Muscle of leg (tissue), 11 donors: Measurements from ENCODE around the gene SEZ6L. TPM values are rescaled to one million over a fixed set of nuclear protein-coding genes. Genes with fewer than 3 reads are reported as not detected.
A peak's percentile ranks its signal among the peaks of the same experiment; 100 is the strongest.

Experiments
- DNase-seq: peaks from one replicate; pipeline ENCODE4 v3.0.0; 2013
- H3K27ac ChIP-seq: one replicate; pipeline ENCODE4 v1.5.1; 2013; ENCODE audit warnings: mild to moderate bottlenecking, low read length, control low read depth
- H3K27me3 ChIP-seq: one replicate; pipeline ENCODE4 v1.6.1; 2013; ENCODE audit warnings: low read length; ENCODE audit not compliant: control insufficient read depth, insufficient read depth
- H3K36me3 ChIP-seq: one replicate; pipeline ENCODE4 v1.6.1; 2013; ENCODE audit warnings: low read length; ENCODE audit not compliant: control insufficient read depth, insufficient read depth
- H3K4me1 ChIP-seq: one replicate; pipeline ENCODE4 v1.6.1; 2013; ENCODE audit warnings: low read length; ENCODE audit not compliant: control insufficient read depth, insufficient read depth
- H3K4me3 ChIP-seq: one replicate; pipeline ENCODE4 v1.5.1; 2013; ENCODE audit warnings: low read length, control low read depth
- H3K9me3 ChIP-seq: replicated peaks from 2 replicates; pipeline ENCODE4 v1.6.1; 2013; ENCODE audit warnings: low read depth, low read length; ENCODE audit not compliant: control insufficient read depth
- WGBS: methylation state at CpG from one replicate; pipeline ENCODE4 v1.1.5; 2013; ENCODE audit warnings: missing lambda C conversion rate; ENCODE audit not compliant: insufficient coverage; 5-methylcytosine and 5-hydroxymethylcytosine counted together
- polyA plus RNA-seq, 8 donors: library from polyadenylated mRNA; unstranded; fragments of 120-200 nt; gene quantifications; one replicate each; pipeline versions ENCODE4 v1.2.1 to v1.2.3, GENCODE V29; 2013; ENCODE audit warnings: inconsistent platforms in 1 of 8, low replicate concordance in 1 of 8; ENCODE audit not compliant: insufficient read length in 8 of 8, insufficient read depth in 1 of 8
- total RNA-seq: library from RNA; stranded (reverse); fragments of 120-200 nt; gene quantifications from one replicate; pipeline ENCODE4 v1.2.4, GENCODE V29; 2013

Gene SEZ6L
- total and polyA plus RNA-seq, 9 donors: 0.17 to 0.86 (median 0.37) TPM

DNA sequence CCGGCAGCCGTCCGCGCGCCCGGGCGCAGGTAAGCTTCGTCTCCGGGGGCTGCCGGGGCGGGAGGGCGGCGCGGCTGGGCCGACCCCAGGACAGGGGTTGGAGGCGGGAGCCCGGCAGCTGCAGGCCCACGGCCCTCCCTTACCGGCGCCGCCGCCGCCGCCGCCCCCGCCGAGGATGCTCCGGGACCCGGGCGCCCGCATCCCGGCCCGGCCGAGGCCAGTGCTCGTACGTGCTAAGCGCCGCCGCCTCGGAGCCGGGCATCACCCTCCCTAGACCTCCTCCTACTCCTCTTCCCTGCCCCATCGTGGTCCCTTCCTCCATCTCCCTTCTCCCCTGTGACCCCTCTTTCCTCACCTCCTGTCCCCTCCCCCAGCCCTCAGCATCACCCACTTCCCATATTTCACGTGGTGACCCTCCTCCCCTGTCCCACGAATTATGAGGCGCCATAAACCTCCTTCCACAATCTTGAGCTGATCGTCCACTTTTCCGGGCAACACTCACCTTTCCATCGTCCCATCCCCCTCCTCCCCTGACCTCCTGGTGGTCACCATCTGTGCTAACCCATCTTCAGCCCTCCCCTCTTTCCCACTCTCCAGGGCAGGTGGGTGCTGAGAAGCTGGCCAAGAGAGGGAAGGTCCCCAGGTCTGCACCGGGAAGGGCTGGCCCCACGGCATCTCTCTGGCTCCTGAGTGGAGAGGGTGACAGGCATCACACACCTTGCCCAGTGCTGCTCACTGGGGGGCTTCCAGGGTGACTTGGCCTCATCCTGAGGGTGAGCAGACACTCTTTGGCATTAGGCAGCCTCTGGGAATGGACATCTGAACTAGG lies 260.4 kb downstream of the SEZ6L start:
- Histone ChIP-seq H3K9me3 (no peaks in the 10 kb centered on the region), H3K4me3 (peak overlapping the region; percentile 24), H3K4me1 (peaks cover 11% of the 10 kb centered on the region), H3K27ac (no peak overlapping the region), H3K36me3 (no peaks in the 10 kb centered on the region), H3K27me3 (peaks cover 25% of the 10 kb centered on the region)
- no peak for DNase-seq
- WGBS: 2% methylated on average over 48 of the region's 50 CpGs

DNA sequence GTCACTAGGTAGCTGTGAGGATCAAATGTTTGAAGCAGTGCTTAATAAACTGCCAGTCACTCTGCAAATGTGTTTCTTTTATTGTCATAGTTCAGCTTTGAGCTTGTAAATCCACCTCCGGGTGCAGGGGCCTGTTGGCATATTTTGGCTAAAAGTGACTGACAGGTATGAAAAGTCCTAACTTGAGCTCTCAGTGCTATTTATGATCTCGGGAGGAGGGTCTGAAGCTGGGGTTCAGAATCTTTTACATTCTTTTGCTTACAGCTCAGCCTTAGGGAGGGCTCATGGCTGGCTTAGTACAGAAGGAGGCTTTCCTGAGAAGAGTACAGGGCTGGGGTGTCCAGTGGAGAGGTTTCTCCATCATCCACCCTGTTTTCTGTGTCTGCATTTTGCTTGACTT lies 261.3 kb downstream of the SEZ6L start:
- WGBS: 85% methylated on average over 1 of the region's 2 CpGs
- no peak overlapping the region for H3K4me3 ChIP-seq
- H3K9me3 ChIP-seq: no peaks in the 10 kb centered on the region
- H3K4me1 ChIP-seq: peaks cover 11% of the 10 kb centered on the region
- peaks cover 25% of the 10 kb centered on the region for H3K27me3 ChIP-seq
- DNase-seq: no peak
- no peaks in the 10 kb centered on the region for H3K36me3 ChIP-seq
- H3K27ac ChIP-seq: no peak overlapping the region

DNA sequence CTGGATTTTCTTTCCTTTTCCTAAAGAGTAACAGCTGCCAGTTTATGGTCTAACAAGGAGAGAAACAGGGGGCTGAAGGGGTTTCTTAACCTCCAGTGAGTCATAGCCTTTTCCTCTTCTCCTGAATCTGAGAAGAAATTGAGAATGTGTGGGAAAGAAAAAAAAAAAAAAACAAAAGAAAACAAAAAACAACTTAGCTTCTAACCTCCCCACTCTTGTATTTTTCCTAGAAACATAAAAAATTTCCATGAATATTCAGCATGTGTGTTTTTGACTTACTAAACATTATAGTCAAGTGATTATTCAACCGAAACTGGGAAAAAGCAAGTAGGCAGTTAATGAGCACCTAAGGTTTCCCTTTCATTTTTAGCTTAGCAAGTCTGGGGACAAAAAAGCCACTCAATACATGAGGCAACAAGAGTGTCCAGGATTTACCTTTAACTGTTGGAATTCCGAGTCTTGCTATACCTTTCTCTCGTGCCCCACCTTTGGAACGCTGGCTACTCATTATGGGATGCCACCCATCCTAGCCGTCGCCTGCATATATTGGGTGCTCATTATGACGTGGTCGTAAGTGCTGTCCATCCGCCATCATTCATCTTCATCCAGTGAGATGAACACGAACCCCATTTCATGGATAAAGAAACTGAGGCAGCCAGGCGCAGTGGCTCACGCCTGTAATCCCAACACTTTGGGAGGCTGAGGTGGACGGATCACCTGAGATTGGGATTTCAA lies 262.2 kb downstream of the SEZ6L start:
- Histone ChIP-seq H3K27me3 (peaks cover 25% of the 10 kb centered on the region), H3K27ac (no peak overlapping the region), H3K9me3 (no peaks in the 10 kb centered on the region), H3K4me3 (no peak overlapping the region), H3K36me3 (no peaks in the 10 kb centered on the region), H3K4me1 (peaks cover 11% of the 10 kb centered on the region)
- 89% methylated on average over 10 of the region's 13 CpGs for WGBS
- no peak for DNase-seq

DNA sequence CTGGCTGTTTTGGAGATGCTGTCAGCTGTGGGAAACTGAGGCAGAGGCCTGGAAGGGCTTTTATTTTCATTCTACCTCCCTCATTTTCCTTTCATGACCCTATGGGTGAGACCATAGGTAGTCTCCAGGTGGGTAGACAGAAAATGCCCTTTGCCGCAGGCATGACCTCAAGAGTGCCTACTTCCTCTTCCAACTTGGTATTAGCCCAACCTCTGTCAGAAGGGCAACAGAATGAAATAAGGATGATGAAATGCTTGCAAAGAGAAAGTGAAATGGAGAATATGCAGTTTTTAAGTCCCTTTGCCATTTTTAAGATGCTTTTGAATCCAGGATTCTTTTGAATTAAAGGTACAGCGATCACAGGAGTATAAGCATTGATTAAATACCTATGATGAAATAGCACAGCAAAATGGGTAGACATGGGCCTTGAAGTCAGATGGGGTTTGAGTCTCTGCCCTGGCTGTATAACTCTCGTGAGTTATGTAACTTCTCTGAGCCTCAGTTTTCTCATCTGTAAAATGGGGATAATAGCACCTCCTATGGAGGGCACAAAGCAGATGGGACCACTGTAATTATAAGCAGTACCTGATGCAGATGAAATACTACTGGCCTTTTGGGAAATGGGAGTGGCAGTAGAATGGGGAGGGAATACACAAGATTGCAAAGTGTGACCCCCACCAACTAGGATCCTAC lies 263.5 kb downstream of the SEZ6L start:
- no peak for DNase-seq
- no peak overlapping the region for H3K4me3 ChIP-seq
- peaks cover 21% of the 10 kb centered on the region for H3K27me3 ChIP-seq
- peaks cover 11% of the 10 kb centered on the region for H3K4me1 ChIP-seq
- H3K36me3 ChIP-seq: no peaks in the 10 kb centered on the region
- WGBS: no CpG with 5 or more reads among the region's 3 CpGs
- H3K9me3 ChIP-seq: no peaks in the 10 kb centered on the region
- no peak overlapping the region for H3K27ac ChIP-seq
